A673 (cell line): ENCODE results near the gene TMEM107.

ENCODE experiments used
- CTCF ChIP-seq: fragments of 300-800, 200-600 bp; sonication (generic); conservative IDR thresholded peaks from 2 replicates; pipeline ENCODE4 v1.5.1; 2017; ENCODE audit warnings: low read depth, mild to moderate bottlenecking, antibody characterized with exemption, low read length, moderate library complexity, mixed read lengths
- EZH2 ChIP-seq: fragments of 200-600 bp; sonication (generic); IDR thresholded peaks from 2 replicates; pipeline ENCODE4 v1.6.1; 2017; ENCODE audit warnings: borderline replicate concordance, low read depth, mild to moderate bottlenecking, mixed read lengths, antibody characterized with exemption, low read length; ENCODE audit not compliant: poor library complexity, severe bottlenecking

GRCh38 chr17:8131844-8132441 lies 44.2 kb downstream of the TMEM107 start:
- TF ChIP-seq CTCF = no peak
- no peak for TF ChIP-seq EZH2
